Neural cell (in vitro differentiated cells): Measurements from ENCODE around the gene IFI6. TPM values are rescaled to one million over a fixed set of nuclear protein-coding genes. Genes with fewer than 3 reads are reported as not detected.

ENCODE experiments used
- H2AFZ ChIP-seq: fragments of 200-600, 300-800 bp; sonication (generic), shearing (Covaris generic); 2 replicates; pipeline ENCODE4 v1.6.0; 2014; ENCODE audit warnings: low read depth, mild to moderate bottlenecking, antibody characterized with exemption, low read length, moderate library complexity
- H3F3A ChIP-seq: fragments of 200-600 bp; shearing (Covaris generic); 2 replicates; pipeline ENCODE4 v1.6.1; 2016; ENCODE audit warnings: mild to moderate bottlenecking, moderate library complexity, mixed read lengths, antibody characterized with exemption, low read length; ENCODE audit not compliant: insufficient read depth, poor library complexity, severe bottlenecking
- H3K27ac ChIP-seq: fragments of 200-600, 300-800 bp; sonication (generic), shearing (Covaris generic); 2 replicates; pipeline ENCODE4 v1.5.1; 2014; ENCODE audit warnings: mild to moderate bottlenecking, low read length, moderate library complexity
- H3K27me3 ChIP-seq: fragments of 300-800, 200-600 bp; sonication (generic), shearing (Covaris generic); 2 replicates; pipeline ENCODE4 v1.6.0; 2014; ENCODE audit warnings: mild to moderate bottlenecking, low read depth, low read length, moderate library complexity; ENCODE audit not compliant: insufficient read depth
- H3K36me3 ChIP-seq: fragments of 300-800, 200-600 bp; sonication (generic), shearing (Covaris generic); 2 replicates; pipeline ENCODE4 v1.5.1; 2014; ENCODE audit warnings: mild to moderate bottlenecking, antibody characterized with exemption, low read length, moderate library complexity; ENCODE audit not compliant: insufficient read depth
- H3K4me2 ChIP-seq: fragments of 300-800, 200-600 bp; sonication (generic), shearing (Covaris generic); 2 replicates; pipeline ENCODE4 v1.6.0; 2014; ENCODE audit warnings: mild to moderate bottlenecking, low read length
- H3K4me3 ChIP-seq: fragments of 300-800, 200-600 bp; sonication (generic), shearing (Covaris generic); 2 replicates; pipeline ENCODE4 v1.5.1; 2014; ENCODE audit warnings: mild to moderate bottlenecking, low read length, moderate library complexity
- H3K79me2 ChIP-seq: fragments of 200-600 bp; shearing (Covaris generic); replicated peaks from 2 replicates; pipeline ENCODE4 v1.6.0; 2014; ENCODE audit warnings: mild to moderate bottlenecking, low read length, moderate library complexity; ENCODE audit not compliant: insufficient read depth
- H3K9ac ChIP-seq: fragments of 300-800, 200-600 bp; sonication (generic), shearing (Covaris generic); 2 replicates; pipeline ENCODE4 v1.6.1; 2016; ENCODE audit warnings: mild to moderate bottlenecking, low read length, mixed read lengths
- H3K9me2 ChIP-seq: fragments of 200-600 bp; shearing (Covaris generic); 2 replicates; pipeline ENCODE4 v1.6.1; 2016; ENCODE audit warnings: mild to moderate bottlenecking, low read length, mixed read lengths; ENCODE audit not compliant: insufficient read depth
- H3K9me3 ChIP-seq: fragments of 200-600, 300-800 bp; sonication (generic), shearing (Covaris generic); 2 replicates; pipeline ENCODE4 v1.6.1; 2016; ENCODE audit warnings: mild to moderate bottlenecking, mixed run types, low read length, moderate library complexity, mixed read lengths
- H4K20me1 ChIP-seq: fragments of 200-600 bp; shearing (Covaris generic); 2 replicates; pipeline ENCODE4 v1.6.1; 2016; ENCODE audit warnings: mild to moderate bottlenecking, mixed run types; ENCODE audit not compliant: insufficient read depth
- CTCF ChIP-seq: fragments of 450-650 bp; IDR thresholded peaks from 2 replicates; pipeline ENCODE4 v1.5.1; 2014; ENCODE audit warnings: antibody characterized with exemption, mild to moderate bottlenecking, moderate library complexity; ENCODE audit not compliant: poor library complexity, severe bottlenecking
- EP300 ChIP-seq: fragments of 450-650 bp; conservative IDR thresholded peaks from 2 replicates; pipeline ENCODE4 v1.6.1; 2014; ENCODE audit warnings: antibody characterized with exemption, mild to moderate bottlenecking, moderate library complexity; ENCODE audit not compliant: poor library complexity, severe bottlenecking
- EZH2 ChIP-seq: fragments of 200-600, 300-800 bp; shearing (Covaris generic), sonication (generic); IDR thresholded peaks from 2 replicates; pipeline ENCODE4 v1.6.1; 2014; ENCODE audit warnings: antibody characterized with exemption, low read length, borderline replicate concordance, mild to moderate bottlenecking; ENCODE audit not compliant: insufficient read depth, poor library complexity, severe bottlenecking
- MXI1 ChIP-seq: fragments of 450-650 bp; conservative IDR thresholded peaks from 2 replicates; pipeline ENCODE4 v1.6.1; 2014; ENCODE audit warnings: antibody characterized with exemption, mild to moderate bottlenecking; ENCODE audit not compliant: poor library complexity, severe bottlenecking
- POLR2AphosphoS5 ChIP-seq: IDR thresholded peaks from 2 replicates; pipeline ENCODE4 v1.6.1; 2012
- RAD21 ChIP-seq: fragments of 450-650 bp; conservative IDR thresholded peaks from 2 replicates; pipeline ENCODE4 v1.6.1; 2014; ENCODE audit warnings: antibody characterized with exemption, mild to moderate bottlenecking, moderate library complexity
- SMC3 ChIP-seq: fragments of 450-650 bp; conservative IDR thresholded peaks from 2 replicates; pipeline ENCODE4 v1.6.1; 2014; ENCODE audit warnings: antibody characterized with exemption, mild to moderate bottlenecking, moderate library complexity; ENCODE audit not compliant: poor library complexity
- TAF1 ChIP-seq: IDR thresholded peaks from 2 replicates; pipeline ENCODE4 v1.6.1; 2012; ENCODE audit warnings: low read depth
- polyA plus RNA-seq: library from polyadenylated mRNA; depleted of rRNA; stranded (reverse); fragments of >200 nt; gene quantifications from 2 replicates; pipeline ENCODE4 v1.2.3, GENCODE V29; 2014
- TF ChIP-seq, protein P1 (sequence below): IDR thresholded peaks from 2 replicates; pipeline ENCODE4 v1.6.1; 2012; ENCODE audit warnings: borderline replicate concordance

IFI6 gene
- polyA plus RNA-seq, 1 donor from 2014 or later: 0.35 TPM

- Histone ChIP-seq H3K36me3 (no peaks in the 10 kb centered on the region), H4K20me1 (no peaks in the 10 kb centered on the region), H3K9me3 (no peaks in the 10 kb centered on the region), H3K4me3 (no peak overlapping the region), H3K9me2 (no peaks in the 10 kb centered on the region), H3F3A (peaks cover 3% of the 10 kb centered on the region), H3K79me2 (no peaks in the 10 kb centered on the region), H3K4me2 (no peak overlapping the region), H3K9ac (no peak overlapping the region), H2AFZ (no peak overlapping the region), H3K27me3 (no peaks in the 10 kb centered on the region), H3K27ac (no peak overlapping the region)
- TF ChIP-seq TAF1 (no peak), SMC3 (no peak), POLR2AphosphoS5 (no peak), EZH2 (no peak), CTCF (no peak), EP300 (no peak)
- TF ChIP-seq, protein P1, sequence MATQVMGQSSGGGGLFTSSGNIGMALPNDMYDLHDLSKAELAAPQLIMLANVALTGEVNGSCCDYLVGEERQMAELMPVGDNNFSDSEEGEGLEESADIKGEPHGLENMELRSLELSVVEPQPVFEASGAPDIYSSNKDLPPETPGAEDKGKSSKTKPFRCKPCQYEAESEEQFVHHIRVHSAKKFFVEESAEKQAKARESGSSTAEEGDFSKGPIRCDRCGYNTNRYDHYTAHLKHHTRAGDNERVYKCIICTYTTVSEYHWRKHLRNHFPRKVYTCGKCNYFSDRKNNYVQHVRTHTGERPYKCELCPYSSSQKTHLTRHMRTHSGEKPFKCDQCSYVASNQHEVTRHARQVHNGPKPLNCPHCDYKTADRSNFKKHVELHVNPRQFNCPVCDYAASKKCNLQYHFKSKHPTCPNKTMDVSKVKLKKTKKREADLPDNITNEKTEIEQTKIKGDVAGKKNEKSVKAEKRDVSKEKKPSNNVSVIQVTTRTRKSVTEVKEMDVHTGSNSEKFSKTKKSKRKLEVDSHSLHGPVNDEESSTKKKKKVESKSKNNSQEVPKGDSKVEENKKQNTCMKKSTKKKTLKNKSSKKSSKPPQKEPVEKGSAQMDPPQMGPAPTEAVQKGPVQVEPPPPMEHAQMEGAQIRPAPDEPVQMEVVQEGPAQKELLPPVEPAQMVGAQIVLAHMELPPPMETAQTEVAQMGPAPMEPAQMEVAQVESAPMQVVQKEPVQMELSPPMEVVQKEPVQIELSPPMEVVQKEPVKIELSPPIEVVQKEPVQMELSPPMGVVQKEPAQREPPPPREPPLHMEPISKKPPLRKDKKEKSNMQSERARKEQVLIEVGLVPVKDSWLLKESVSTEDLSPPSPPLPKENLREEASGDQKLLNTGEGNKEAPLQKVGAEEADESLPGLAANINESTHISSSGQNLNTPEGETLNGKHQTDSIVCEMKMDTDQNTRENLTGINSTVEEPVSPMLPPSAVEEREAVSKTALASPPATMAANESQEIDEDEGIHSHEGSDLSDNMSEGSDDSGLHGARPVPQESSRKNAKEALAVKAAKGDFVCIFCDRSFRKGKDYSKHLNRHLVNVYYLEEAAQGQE: no peak
These were observed 739 bp upstream of the IFI6 start for GRCh38 chr1:27672750-27673112.

- Histone ChIP-seq H3K27me3 (no peaks in the 10 kb centered on the region), H3K9ac (no peak overlapping the region), H3K27ac (no peak overlapping the region), H3K4me3 (no peak overlapping the region), H3K4me2 (no peak overlapping the region), H3K36me3 (no peaks in the 10 kb centered on the region), H2AFZ (no peak overlapping the region), H4K20me1 (no peaks in the 10 kb centered on the region), H3F3A (peaks cover 3% of the 10 kb centered on the region), H3K79me2 (no peaks in the 10 kb centered on the region), H3K9me3 (no peaks in the 10 kb centered on the region), H3K9me2 (no peaks in the 10 kb centered on the region)
- TF ChIP-seq, protein P1: no peak
- TF ChIP-seq RAD21 (no peak), MXI1 (no peak), TAF1 (no peak), POLR2AphosphoS5 (no peak), SMC3 (no peak), EZH2 (no peak), CTCF (no peak), EP300 (no peak)
These were observed 2.1 kb downstream of the IFI6 start for GRCh38 chr1:27669876-27670275.
